Fibroblast of pulmonary artery (primary cell): ENCODE results near the gene BRICD5.
"Not testable (repeated sequence)": the region's sequence is repeated elsewhere in the genome, so short reads cannot be mapped to it uniquely, and the experiment has no call there.

ENCODE experiments used
- DNase-seq: peaks from one replicate; pipeline ENCODE4 v3.0.0-alpha.2; 2010; ENCODE audit warnings: low read depth
- H3K4me3 ChIP-seq: replicated peaks from 2 replicates; pipeline ENCODE4 v1.5.1; 2011; ENCODE audit warnings: low read depth, mild to moderate bottlenecking, control low read depth, low read length, moderate library complexity
- CTCF ChIP-seq: IDR thresholded peaks from 2 replicates; pipeline ENCODE4 v1.5.1; 2011; ENCODE audit warnings: mild to moderate bottlenecking, control low read depth, low read length, inconsistent platforms; ENCODE audit errors: missing control alignments

Gene BRICD5

GRCh38 chr16:2204416-2205103 lies 6.1 kb downstream of the BRICD5 start:
- peak overlapping the region; percentile 88 for H3K4me3 ChIP-seq
- TF ChIP-seq CTCF, result no peak
- no peak for DNase-seq

- not testable (repeated sequence) for H3K4me3 ChIP-seq, DNase-seq
Measured at GRCh38 chr16:2203119-2203688, 7.5 kb downstream of the BRICD5 start.

GRCh38 chr16:2200313-2200712 lies 10.3 kb downstream of the BRICD5 start:
- no peak overlapping the region for H3K4me3 ChIP-seq
- no peak for TF ChIP-seq CTCF
- no peak for DNase-seq

- no peak for TF ChIP-seq CTCF
- DNase-seq, result no peak
- no peak overlapping the region for H3K4me3 ChIP-seq
Measured at GRCh38 chr16:2199621-2200139, 11.0 kb downstream of the BRICD5 start.

- H3K4me3 ChIP-seq, result no peak overlapping the region
- no peak for DNase-seq
Measured at GRCh38 chr16:2199095-2199494, 11.6 kb downstream of the BRICD5 start.

GRCh38 chr16:2198283-2198682 lies 12.4 kb downstream of the BRICD5 start:
- no peak overlapping the region for H3K4me3 ChIP-seq
- no peak for DNase-seq
- no peak for TF ChIP-seq CTCF

More at GRCh38 chr16:2199095-2199494, 11.6 kb downstream of the BRICD5 start:
- TF ChIP-seq CTCF, result no peak

- no peak for DNase-seq
- no peak overlapping the region for H3K4me3 ChIP-seq
- no peak for TF ChIP-seq CTCF
Measured at GRCh38 chr16:2197765-2198164, 12.9 kb downstream of the BRICD5 start.
